Lung (tissue), 12 donors: Measurements from ENCODE around the gene LIX1L. TPM values are rescaled to one million over a fixed set of nuclear protein-coding genes. Genes with fewer than 3 reads are reported as not detected.
A peak's percentile ranks its signal among the peaks of the same experiment; 100 is the strongest.

Source experiments
- ATAC-seq: fragments of 200-7000 bp; cut with Tn5 transposase; one replicate; pipeline ENCODE4 v1.9.1; 2020; ENCODE audit warnings: moderate number of reproducible peaks; ENCODE audit not compliant: insufficient read depth, low FRiP score
- DNase-seq, 3 donors: peaks; one replicate each; pipeline ENCODE4 v3.0.0-alpha.2; 2013 to 2017
- H3K27ac ChIP-seq, 2 donors: one replicate each; pipeline ENCODE4 v1.5.1; 2013; ENCODE audit warnings: mild to moderate bottlenecking in 2 of 2, moderate library complexity in 2 of 2, control low read depth in 1 of 2, inconsistent platforms in 1 of 2, low read depth in 1 of 2, low read length in 1 of 2
- H3K27me3 ChIP-seq, 3 donors: one replicate each; pipeline ENCODE4 v1.5.1; 2013; ENCODE audit warnings: low read length in 2 of 3; ENCODE audit not compliant: control insufficient read depth in 3 of 3, insufficient read depth in 3 of 3
- H3K36me3 ChIP-seq, 4 donors: one replicate each; pipeline ENCODE4 v1.5.1; 2013; ENCODE audit warnings: low read length in 4 of 4, mild to moderate bottlenecking in 1 of 4, moderate library complexity in 1 of 4; ENCODE audit not compliant: control insufficient read depth in 4 of 4, insufficient read depth in 4 of 4
- H3K4me1 ChIP-seq, 5 donors: one replicate each; pipeline ENCODE4 v1.5.1; 2013; ENCODE audit warnings: low read length in 5 of 5, mild to moderate bottlenecking in 2 of 5, moderate library complexity in 1 of 5; ENCODE audit not compliant: control insufficient read depth in 5 of 5, insufficient read depth in 5 of 5
- H3K4me3 ChIP-seq: one replicate; pipeline ENCODE4 v1.5.1; 2013; ENCODE audit warnings: mild to moderate bottlenecking, control low read depth, moderate library complexity
- H3K9ac ChIP-seq, 2 donors: one replicate each; pipeline ENCODE4 v1.5.1; 2013; ENCODE audit warnings: low read length in 2 of 2, control low read depth in 1 of 2; ENCODE audit not compliant: insufficient read depth in 1 of 2
- H3K9me3 ChIP-seq, 4 donors: one replicate each; pipeline ENCODE4 v1.5.1; 2013; ENCODE audit warnings: low read length in 3 of 4, mild to moderate bottlenecking in 1 of 4, moderate library complexity in 1 of 4; ENCODE audit not compliant: control insufficient read depth in 4 of 4, insufficient read depth in 3 of 4
- CTCF ChIP-seq: IDR thresholded peaks from 2 replicates; pipeline ENCODE4 v1.5.1; 2012; ENCODE audit warnings: mild to moderate bottlenecking; ENCODE audit errors: control extremely low read depth, extremely low read depth
- WGBS, 2 donors: extraction: QIAGEN DNeasy Blood & Tissue Kit; methylation state at CpG; one replicate each; pipeline ENCODE4 v1.1.7; 2013; 5-methylcytosine and 5-hydroxymethylcytosine counted together
- polyA plus RNA-seq, 2 donors: library from polyadenylated mRNA; stranded (reverse); fragments of 200-250 nt; gene quantifications; one replicate each; pipeline ENCODE4 v1.2.1, GENCODE V29; 2013
- total RNA-seq, 2 donors: library from RNA; depleted of rRNA in 1 of 2; stranded (reverse); fragments of >200 nt in 1 of 2; gene quantifications; one replicate each; pipeline ENCODE4 v1.2.1, GENCODE V29; 2014 to 2021
- donor health status: control.
- donor health status: control.
- donor health status: Bipolar disorder and iron deficiency.
- donor health status: healthy.
- donor health status: DM: yes; HTN: yes; CAD: no.

Gene LIX1L
- total and polyA plus RNA-seq, 4 donors: 7.0 to 30.9 (median 18.9) TPM

GRCh38 chr1:145916745-145917144 lies 41.1 kb downstream of the LIX1L start:
- H3K4me3 ChIP-seq: no peak overlapping the region
- DNase-seq: no peak
- 84 to 85% methylated on average over 5 of the region's 5 CpGs for WGBS, 2 donors
- TF ChIP-seq CTCF: no peak
- no peak overlapping the region for H3K27ac ChIP-seq
- H3K4me1 ChIP-seq: peaks cover 4 to 17% (median 8%) of the 10 kb centered on the region in 5 donors
- no peak for ATAC-seq
- peaks cover 4 to 30% (median 12%) of the 10 kb centered on the region in 4 donors for H3K36me3 ChIP-seq
- no peaks in the 10 kb centered on the region for H3K9me3 ChIP-seq
- no peaks in the 10 kb centered on the region for H3K27me3 ChIP-seq
- no peak overlapping the region for H3K9ac ChIP-seq

- H3K9ac ChIP-seq: no peak overlapping the region
- 81 to 86% methylated on average over 11 of the region's 11 CpGs for WGBS, 2 donors
- H3K27me3 ChIP-seq: no peaks in the 10 kb centered on the region
- H3K4me3 ChIP-seq: no peak overlapping the region
- TF ChIP-seq CTCF: no peak
- DNase-seq: no peak
- no peak overlapping the region for H3K27ac ChIP-seq
- H3K36me3 ChIP-seq: peaks cover 12 to 33% (median 12%) of the 10 kb centered on the region in 4 donors
- H3K4me1 ChIP-seq: peaks cover 0 to 16% (median under 1%) of the 10 kb centered on the region in 5 donors
- H3K9me3 ChIP-seq: no peaks in the 10 kb centered on the region
- ATAC-seq: no peak
Observed at GRCh38 chr1:145912128-145912641, 45.6 kb downstream of the LIX1L start.

GRCh38 chr1:145908653-145909052 lies 49.2 kb downstream of the LIX1L start:
- DNase-seq (no peak), ATAC-seq (no peak)
- no peak for TF ChIP-seq CTCF
- Histone ChIP-seq H3K4me1 (peaks cover 0 to 16% (median 0%) of the 10 kb centered on the region in 5 donors), H3K27ac (peak overlapping the region; percentile 15 to 38), H3K9me3 (no peaks in the 10 kb centered on the region), H3K4me3 (no peak overlapping the region), H3K9ac (no peak overlapping the region), H3K36me3 (peaks cover 7 to 14% (median 11%) of the 10 kb centered on the region in 4 donors), H3K27me3 (no peaks in the 10 kb centered on the region)
- WGBS, 2 donors: 83 to 84% methylated on average over 1 of the region's 1 CpG
